ENCODE data around the gene ANO7.

ANO7 gene, protein sequence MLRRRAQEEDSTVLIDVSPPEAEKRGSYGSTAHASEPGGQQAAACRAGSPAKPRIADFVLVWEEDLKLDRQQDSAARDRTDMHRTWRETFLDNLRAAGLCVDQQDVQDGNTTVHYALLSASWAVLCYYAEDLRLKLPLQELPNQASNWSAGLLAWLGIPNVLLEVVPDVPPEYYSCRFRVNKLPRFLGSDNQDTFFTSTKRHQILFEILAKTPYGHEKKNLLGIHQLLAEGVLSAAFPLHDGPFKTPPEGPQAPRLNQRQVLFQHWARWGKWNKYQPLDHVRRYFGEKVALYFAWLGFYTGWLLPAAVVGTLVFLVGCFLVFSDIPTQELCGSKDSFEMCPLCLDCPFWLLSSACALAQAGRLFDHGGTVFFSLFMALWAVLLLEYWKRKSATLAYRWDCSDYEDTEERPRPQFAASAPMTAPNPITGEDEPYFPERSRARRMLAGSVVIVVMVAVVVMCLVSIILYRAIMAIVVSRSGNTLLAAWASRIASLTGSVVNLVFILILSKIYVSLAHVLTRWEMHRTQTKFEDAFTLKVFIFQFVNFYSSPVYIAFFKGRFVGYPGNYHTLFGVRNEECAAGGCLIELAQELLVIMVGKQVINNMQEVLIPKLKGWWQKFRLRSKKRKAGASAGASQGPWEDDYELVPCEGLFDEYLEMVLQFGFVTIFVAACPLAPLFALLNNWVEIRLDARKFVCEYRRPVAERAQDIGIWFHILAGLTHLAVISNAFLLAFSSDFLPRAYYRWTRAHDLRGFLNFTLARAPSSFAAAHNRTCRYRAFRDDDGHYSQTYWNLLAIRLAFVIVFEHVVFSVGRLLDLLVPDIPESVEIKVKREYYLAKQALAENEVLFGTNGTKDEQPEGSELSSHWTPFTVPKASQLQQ

DNA sequence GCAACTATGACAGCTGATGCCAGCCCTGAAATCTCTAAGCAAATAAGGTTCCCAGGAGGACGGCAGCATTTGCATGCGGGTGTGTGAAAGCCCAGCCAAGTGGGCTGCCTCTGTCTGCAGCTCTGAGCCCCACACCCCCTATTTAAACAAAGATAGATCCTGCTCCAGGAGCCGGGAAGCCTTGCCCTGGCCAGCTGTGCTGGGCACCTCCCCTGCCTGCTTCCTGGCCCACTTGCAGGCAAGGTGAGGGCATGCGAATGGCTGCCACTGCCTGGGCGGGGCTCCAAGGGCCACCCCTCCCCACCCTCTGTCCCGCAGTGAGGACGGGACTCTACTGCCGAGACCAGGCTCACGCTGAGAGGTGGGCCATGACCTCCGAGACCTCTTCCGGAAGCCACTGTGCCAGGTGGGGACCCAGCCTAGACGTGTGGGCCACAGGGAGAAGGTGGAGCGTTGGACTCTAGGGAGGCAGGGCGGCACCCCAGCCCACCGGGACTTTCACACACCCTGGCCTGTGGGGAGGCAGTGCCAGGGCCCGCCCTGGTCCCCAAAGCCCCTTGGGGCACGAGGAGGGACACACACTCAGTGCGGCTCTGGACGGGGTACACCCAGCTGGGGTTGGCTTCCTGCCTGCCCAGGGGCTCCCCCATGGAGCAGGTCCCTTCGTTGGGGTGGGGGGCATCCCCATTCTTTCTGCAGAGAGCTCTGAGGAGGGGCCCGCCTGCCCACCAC is at the start of gene ANO7:
TSS of gene ANO7 (plus strand) at position 317 of the 732 bp plus-strand sequence. CDS start 1,387 bp downstream, outside the sequence.
- no peak for DNase-seq (ENCODE audit: low read depth in 3 of 3)

GRCh38 chr2:241139531-241140444 is 48.7 kb upstream of the ANO7 start:
- DNase-seq (ENCODE audit: low read depth in 3 of 3) = no peak

- no peak for DNase-seq (ENCODE audit: low read depth in 3 of 3)
Measured at GRCh38 chr2:241140445-241140840, 48.0 kb upstream of the ANO7 start.

DNA sequence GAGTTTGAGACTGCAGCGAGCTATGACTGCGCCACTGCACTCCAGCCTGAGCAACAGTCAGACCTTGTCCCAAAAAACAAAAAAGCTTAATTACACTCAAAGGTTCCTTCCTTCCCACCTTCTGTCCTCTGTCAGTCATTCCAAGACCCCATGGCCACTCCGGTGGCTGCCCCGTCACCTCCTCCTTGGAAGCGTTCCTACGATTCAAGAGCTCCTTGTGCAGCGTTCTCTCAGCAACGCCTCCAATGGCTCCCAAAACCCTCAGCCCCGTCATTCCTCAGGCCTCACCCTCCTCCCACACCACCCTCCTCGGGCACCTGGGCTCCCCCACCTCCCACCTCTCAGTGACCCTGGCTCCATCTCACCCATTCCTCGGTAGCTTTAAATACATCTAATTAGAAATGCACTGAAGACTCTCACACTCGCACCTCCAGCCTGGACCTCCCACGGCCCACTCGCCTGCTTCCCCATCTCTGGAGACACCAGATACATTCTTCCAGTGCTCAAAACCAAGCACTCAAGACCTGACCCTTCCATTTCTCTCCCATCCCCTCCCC is 47.2 kb upstream of the ANO7 start:
- no peak for DNase-seq (ENCODE audit: low read depth in 3 of 3)

DNA sequence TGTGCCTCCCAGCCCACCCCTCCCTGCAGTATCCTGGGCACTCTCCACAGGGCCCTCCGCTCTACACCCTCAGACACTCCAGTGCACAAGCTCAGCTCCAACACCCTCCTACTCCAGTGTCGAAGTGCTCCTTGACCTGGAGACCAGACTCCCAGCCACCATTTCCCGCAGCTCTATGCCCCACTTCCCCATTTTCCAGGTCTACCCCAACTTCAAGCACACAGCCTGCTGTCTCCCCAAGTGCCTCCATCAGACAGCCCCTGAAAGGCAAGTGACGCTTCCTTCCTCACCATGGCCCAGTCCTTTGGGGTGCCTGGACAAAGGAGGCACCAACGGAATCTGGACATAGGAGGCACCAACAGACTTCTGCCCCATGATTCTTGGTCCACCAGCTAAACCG is 46.4 kb upstream of the ANO7 start:
- DNase-seq (ENCODE audit: low read depth in 3 of 3) = no peak

- no peak for DNase-seq (ENCODE audit: low read depth in 3 of 3)
Measured at GRCh38 chr2:241142593-241142992, 45.9 kb upstream of the ANO7 start.

DNA sequence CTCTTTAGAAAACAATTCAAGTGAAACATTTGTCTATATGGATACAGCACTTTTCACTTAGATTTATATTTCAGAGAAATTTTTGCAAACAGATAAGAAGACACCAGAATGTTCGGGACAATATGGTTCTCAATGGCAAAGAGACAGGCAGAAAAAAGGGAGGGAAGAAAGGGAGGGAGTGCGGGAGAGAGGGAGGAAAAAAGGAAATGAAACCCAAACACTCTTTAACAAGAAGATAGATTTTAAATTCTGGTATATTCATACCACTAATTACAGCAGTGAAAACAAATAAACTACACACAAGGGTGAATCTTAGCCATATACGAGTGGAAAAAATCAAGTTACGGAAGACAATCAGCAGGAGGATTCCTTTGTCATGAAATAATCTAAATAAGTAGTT is 42.2 kb upstream of the ANO7 start:
- no peak for DNase-seq (ENCODE audit: low read depth in 3 of 3)

DNA sequence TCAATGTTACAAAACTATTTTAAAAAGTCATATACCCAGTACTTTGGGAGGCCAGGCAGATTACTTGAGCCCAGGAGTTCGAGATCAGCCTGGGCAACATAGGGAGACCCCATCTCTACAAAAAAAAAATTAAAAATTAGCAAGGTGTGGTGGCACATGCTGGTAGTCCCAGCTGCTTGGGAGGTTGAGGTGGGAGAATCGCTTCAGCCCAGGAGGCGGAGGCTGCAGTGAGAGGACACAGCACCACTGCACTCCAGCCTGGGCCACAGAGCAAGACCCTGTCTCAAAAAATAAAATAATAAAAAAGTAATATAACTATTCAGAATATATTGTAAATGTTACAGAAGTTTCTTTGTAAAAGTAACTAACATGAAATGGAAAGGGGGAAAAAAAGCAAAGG is 41.1 kb upstream of the ANO7 start:
- no peak for DNase-seq (ENCODE audit: low read depth in 3 of 3)

DNA sequence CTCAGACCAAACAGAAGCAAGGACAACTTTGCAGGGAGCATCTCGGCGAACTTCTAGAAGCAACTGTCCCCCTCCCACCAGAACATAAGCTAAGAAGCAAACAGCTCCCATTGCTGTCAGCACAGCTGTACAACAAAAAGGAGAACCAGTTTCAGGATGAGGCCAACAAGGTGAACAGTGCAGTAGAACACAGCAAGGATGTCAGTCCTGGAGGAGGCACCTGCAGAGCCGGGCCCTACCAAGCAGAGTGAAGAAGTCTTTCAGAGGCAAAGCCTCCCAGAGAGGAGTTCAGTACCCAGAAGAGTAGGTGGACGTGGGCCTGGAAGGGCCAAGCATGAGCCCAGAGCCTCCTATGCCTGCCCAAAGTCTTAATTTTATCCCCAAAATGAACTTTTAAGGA is 40.2 kb upstream of the ANO7 start:
- DNase-seq (ENCODE audit: low read depth in 3 of 3) = no peak

GRCh38 chr2:241148891-241149674 is 39.4 kb upstream of the ANO7 start, which contains the start of gene PASK:
Gene PASK (minus strand): TSS chr2:241149472. CDS start chr2:241143032, 6,440 bp downstream.
- peak; percentile 88 to 95 (median 91) for DNase-seq (ENCODE audit: low read depth in 3 of 3)

GRCh38 chr2:241149675-241149924 is 38.9 kb upstream of the ANO7 start:
- DNase-seq (ENCODE audit: low read depth in 3 of 3) = no peak

DNA sequence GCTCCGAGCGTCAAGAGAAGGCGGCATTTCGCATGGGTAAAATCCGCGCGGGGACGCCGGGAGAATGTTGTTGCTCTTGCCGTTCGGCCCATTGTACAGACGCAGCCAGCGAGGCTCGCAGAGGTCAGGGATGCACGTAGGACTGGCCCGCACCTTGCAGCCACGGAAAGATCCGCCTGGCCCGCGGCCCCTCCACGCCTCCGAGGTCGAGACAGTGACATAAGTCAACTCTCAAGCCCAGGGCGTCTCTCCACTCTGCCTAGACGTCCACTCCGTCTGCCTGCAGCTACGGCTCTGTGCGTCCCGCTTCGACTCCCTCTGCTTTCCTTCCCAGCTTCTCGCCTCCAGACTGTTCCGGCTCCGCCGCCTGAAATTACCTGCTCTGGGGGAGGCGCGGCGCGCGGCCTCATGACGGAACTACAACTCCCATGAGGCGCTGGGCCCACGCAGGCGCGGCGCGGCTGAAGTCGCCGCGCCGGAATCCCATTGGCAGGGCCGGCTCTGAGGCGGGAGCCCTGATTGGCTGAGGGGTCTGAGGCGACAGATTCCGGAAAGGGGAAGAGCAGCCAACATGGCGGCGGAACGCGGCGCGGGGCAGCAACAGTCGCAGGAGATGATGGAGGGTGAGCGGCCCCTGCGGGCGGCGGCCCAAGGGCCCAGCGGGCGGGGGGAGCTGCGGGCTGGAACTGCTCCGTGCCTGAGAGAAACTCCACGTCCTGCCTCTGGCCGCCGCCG is 38.4 kb upstream of the ANO7 start, which contains the start of gene PPP1R7:
TSS of gene PPP1R7 (plus strand) at position 543 of the 735 bp plus-strand sequence. CDS start at position 572, 29 bp downstream.
- DNase-seq (ENCODE audit: low read depth in 3 of 3) = peak; percentile 89 to 94 (median 92)

DNA sequence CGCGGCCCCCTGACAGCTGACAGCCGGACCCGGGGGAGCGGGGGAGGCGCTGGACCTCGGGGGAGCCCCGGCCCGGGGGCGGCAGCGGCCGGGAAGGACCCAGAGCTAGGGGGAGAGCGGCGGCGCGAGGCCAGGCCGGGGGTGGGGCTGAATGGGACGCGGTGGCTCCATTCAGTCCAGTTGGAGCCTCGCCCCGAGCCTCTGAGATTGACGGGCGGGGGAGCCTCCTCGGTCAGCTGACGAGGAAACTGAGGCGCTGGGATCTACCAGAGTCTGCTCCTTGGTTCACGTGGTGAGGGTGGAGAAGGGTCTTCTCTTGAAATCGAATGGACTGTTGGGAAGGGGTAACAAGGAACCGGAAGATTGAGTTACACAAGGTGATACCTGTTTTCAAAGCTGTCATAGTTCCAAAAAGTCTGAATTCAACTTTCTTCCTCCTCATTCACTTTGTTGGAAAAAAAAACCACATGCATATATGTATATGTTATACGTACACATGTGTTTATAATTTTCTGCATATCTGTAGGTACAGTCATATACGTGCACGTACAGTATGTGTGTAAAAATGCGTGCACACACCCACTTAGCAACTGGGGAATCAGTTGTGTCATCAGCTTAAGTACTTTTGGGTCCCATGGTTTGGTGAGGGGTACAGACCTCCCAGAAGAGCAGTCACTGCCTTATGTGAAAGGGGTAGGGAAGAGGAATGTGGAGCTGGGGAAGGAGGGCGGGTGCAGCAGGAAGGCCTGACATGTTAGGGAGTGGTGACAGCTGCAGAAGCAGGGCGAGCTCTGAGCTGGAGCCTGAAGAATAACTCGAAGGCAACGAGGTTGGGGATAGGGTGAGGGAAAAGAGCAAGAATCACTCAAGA is 37.6 kb upstream of the ANO7 start:
- no peak for DNase-seq (ENCODE audit: low read depth in 3 of 3)

DNA sequence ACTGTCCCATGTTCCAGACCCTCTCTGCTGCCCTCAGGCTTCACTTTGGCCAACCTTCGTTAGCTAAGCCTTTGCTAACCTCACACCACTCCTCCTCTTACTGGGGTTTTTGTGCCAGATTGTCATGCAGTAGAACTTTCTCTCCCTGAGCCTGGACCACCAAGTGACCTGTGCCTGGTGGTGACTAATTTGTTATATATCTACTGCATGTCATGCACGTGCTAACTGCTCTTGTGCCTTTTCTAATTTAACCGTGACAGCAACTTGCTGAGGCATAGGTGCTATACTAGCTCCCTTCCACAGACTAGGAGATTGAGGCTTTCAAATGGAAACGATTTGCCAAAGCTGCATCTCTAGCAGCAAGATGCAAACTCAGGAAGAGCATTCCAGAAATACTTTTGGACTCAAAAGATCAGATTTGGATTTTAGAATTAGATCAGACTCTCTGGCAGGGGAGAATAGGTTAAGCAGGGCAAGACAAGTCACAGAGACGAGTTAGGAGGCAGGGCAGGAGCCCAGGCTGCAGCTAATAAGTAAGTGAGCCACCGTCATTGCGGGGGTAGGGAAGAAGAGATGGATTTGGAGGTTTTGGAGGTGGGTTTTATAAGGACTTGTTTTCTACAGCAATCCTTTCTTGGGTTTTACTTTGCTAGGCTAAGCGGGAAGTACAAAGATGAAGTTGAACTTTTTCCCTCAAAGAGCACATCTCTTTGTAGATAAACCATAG is 36.4 kb upstream of the ANO7 start:
- no peak for DNase-seq (ENCODE audit: low read depth in 3 of 3)

DNA sequence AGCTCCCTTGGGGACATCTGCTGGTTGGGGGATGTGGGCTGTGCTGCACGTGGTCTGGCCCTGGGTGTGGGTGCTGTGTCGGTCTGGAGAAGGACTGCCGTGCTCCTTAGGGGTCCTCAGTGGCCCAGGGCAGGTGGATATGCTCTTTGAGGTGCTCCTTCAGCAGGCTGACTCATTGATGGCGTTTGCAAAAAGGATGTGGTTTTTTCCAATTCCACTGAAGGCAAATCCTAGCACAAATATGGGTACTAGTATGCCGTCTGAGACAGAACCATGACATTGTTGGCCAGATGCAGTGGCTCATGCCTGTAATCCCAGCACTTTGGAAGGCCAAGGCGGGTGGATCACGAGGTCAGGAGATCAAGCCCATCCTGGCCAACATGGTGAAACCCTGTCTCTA is 34.9 kb upstream of the ANO7 start:
- no peak for DNase-seq (ENCODE audit: low read depth in 3 of 3)

DNA sequence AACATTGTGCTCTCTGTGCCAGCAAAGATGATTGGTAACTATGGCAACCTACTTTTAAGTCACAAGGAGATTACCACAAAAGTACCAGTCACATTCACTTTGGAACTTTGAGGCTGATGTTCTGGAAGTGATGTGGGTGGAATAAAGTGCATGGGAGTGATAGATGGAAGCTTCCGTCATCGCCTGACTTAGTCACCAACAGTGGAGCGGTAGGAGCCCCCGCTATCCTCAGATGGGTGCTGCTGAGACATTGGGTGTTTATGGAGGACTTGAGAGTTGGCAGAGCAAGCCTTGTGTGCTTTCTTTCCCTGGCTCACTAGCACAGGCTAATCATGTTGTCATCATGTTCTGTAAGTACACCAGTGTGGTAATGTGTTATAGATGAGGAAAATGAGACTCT is 33.6 kb upstream of the ANO7 start:
- DNase-seq (ENCODE audit: low read depth in 3 of 3) = peak in 2 of 3 donors; percentile 18 to 40

DNA sequence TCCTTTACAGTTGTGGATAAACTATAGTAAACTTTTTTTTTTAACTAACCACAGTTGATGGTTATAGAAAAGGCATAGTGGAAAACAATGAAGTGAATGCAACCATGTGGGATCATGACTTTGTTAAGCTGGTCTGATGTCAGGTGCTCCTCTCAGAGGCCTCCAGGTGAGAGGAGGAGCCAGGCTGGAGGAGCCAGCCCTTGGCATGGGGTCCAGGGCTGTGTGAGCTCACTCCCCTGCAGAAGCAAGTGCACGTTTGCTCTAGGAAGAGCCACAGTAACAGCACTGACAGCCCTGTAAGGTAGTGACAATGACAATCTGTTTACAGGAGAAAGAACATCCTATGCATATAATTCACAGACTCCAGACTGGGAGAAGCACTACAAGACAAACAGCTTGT is 32.5 kb upstream of the ANO7 start:
- DNase-seq (ENCODE audit: low read depth in 3 of 3) = no peak

Measured in stimulated activated CD4-positive, alpha-beta T cell treated with anti-CD3 and anti-CD28 coated beads, TNF-alpha, amount 100 ng/mL, for 48 hours (primary cell).